PC-3 (cell line): ENCODE data around the gene DISC1. TPM values are rescaled to one million over a fixed set of nuclear protein-coding genes. Genes with fewer than 3 reads are reported as not detected.

Experiments
- ATAC-seq: fragments of 200-7000 bp; cut with Tn5 transposase; 2 replicates; pipeline ENCODE4 v1.9.1; 2020; ENCODE audit warnings: mild to moderate bottlenecking, moderate library complexity
- BruUV-seq: library from RNA; stranded (reverse); fragments of 400-500 nt; replicated peaks from 2 replicates; lab custom pipeline; 2021; lab: Mats Ljungman, UMichigan
- CTCF ChIA-PET: fragments of 300-600 bp; sonication (Branson Sonifier 250); formaldehyde crosslinking; loops from one replicate; lab custom pipeline; 2022; ENCODE audit warnings: antibody characterized with exemption; lab: Charles Lee
- POLR2A ChIA-PET: fragments of 300-600 bp; sonication (Branson Sonifier 250); formaldehyde crosslinking; loops from one replicate; lab custom pipeline; 2022; ENCODE audit warnings: antibody characterized with exemption; ENCODE audit not compliant: unreplicated experiment; lab: Charles Lee
- DNase-seq: peaks from one replicate; pipeline ENCODE4 v3.0.0-alpha.2; 2015
- H2AFZ ChIP-seq: fragments of 300-600 bp; sonication (generic); 2 replicates; pipeline ENCODE4 v1.6.0; 2016; ENCODE audit warnings: antibody characterized with exemption, low read length
- H3F3A ChIP-seq: fragments of 300-600 bp; sonication (generic); one replicate; pipeline ENCODE4 v1.6.0; 2017; ENCODE audit warnings: antibody characterized with exemption, low read length, control low read depth, mild to moderate bottlenecking; ENCODE audit not compliant: unreplicated experiment
- H3K27ac ChIP-seq: fragments of 300-600 bp; sonication (generic); 2 replicates; pipeline ENCODE4 v1.5.1; 2016; ENCODE audit warnings: mild to moderate bottlenecking, low read length
- H3K27me3 ChIP-seq: fragments of 300-600 bp; sonication (generic); 2 replicates; pipeline ENCODE4 v1.6.1; 2016; ENCODE audit warnings: low read length, mixed read lengths
- H3K36me3 ChIP-seq: fragments of 300-600 bp; sonication (generic); 2 replicates; pipeline ENCODE4 v1.6.1; 2016; ENCODE audit warnings: low read depth, mixed run types, low read length, mixed read lengths
- H3K4me1 ChIP-seq: fragments of 300-600 bp; sonication (generic); 2 replicates; pipeline ENCODE4 v1.5.1; 2016; ENCODE audit warnings: low read length; ENCODE audit not compliant: insufficient read depth
- H3K4me2 ChIP-seq: fragments of 300-600 bp; sonication (generic); 2 replicates; pipeline ENCODE4 v1.6.0; 2016; ENCODE audit warnings: low read length
- H3K4me3 ChIP-seq: fragments of 300-600 bp; sonication (generic); 2 replicates; pipeline ENCODE4 v1.5.1; 2016; ENCODE audit warnings: mild to moderate bottlenecking, low read length, mixed read lengths
- H3K79me2 ChIP-seq: fragments of 300-600 bp; sonication (generic); 2 replicates; pipeline ENCODE4 v1.6.1; 2017; ENCODE audit warnings: low read length, mixed read lengths
- H3K9ac ChIP-seq: fragments of 300-600 bp; sonication (generic); 2 replicates; pipeline ENCODE4 v1.6.0; 2016; ENCODE audit warnings: mild to moderate bottlenecking, low read length
- H3K9me2 ChIP-seq: fragments of 300-600 bp; sonication (generic); replicated peaks from 2 replicates; pipeline ENCODE4 v1.6.1; 2016; ENCODE audit warnings: mixed run types, low read length, mixed read lengths
- H3K9me3 ChIP-seq: fragments of 300-600 bp; sonication (generic); 2 replicates; pipeline ENCODE4 v1.6.1; 2016; ENCODE audit warnings: low read length, mixed read lengths
- H4K20me1 ChIP-seq: fragments of 300-600 bp; sonication (generic); 2 replicates; pipeline ENCODE4 v1.6.1; 2016; ENCODE audit warnings: low read length, mixed read lengths
- EZH2 ChIP-seq: fragments of 300-600 bp; sonication (generic); IDR thresholded peaks from one replicate; pipeline ENCODE4 v1.6.1; 2017; ENCODE audit warnings: antibody characterized with exemption, mild to moderate bottlenecking, low read length; ENCODE audit not compliant: unreplicated experiment
- EZH2phosphoT487 ChIP-seq: fragments of 300-600 bp; sonication (generic); IDR thresholded peaks from 2 replicates; pipeline ENCODE4 v1.6.1; 2018; ENCODE audit warnings: mild to moderate bottlenecking, antibody characterized with exemption, low read length, borderline replicate concordance
- intact Hi-C: fragments of 100-400 bp; cut with micrococcal nuclease; formaldehyde crosslinking; loops from 2 replicates; pipeline ENCODE4 v1.9.0; 2023
- total RNA-seq: library from RNA; depleted of rRNA; stranded (reverse); fragments of >200 nt; gene quantifications from 2 replicates; pipeline ENCODE4 v1.2.3, GENCODE V29; 2014
- TF ChIP-seq, protein P1 (sequence below): fragments of 300-600 bp; sonication (generic); conservative IDR thresholded peaks from 2 replicates; pipeline ENCODE4 v1.5.1; 2017; ENCODE audit warnings: antibody characterized with exemption, low read depth, mild to moderate bottlenecking, low read length

DISC1 gene
- total RNA-seq, 1 experiment from 2014 or later, result 3.4 TPM

DNA sequence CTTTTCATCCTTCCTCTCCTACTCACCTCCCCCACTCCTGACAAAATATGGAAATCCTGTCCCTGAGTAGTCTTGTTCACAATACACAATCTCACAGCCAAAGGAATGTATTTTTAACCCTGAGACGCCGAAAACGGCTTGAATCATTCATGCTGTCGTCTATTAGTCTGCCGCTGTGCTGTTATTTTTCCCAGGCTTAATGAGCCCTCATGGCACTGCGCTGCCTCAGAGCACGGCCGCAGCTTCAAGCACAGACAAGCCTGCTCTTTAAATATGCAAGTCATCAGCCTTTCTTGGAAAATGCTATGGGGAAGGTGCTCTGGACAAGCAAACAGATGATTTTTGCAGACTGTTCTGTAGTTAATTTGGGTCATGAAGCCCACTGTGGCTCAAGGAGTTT is 302.7 kb downstream of the DISC1 start:
- ChIA-PET CTCF (no interaction called here), POLR2A (no interaction called here)
- Histone ChIP-seq H3K79me2 (no peaks in the 10 kb centered on the region), H3K27ac (no peak overlapping the region), H2AFZ (no peak overlapping the region), H3K36me3 (no peaks in the 10 kb centered on the region), H3K9ac (no peak overlapping the region), H4K20me1 (no peaks in the 10 kb centered on the region), H3F3A (no peaks in the 10 kb centered on the region), H3K4me2 (no peak overlapping the region), H3K4me1 (peaks cover 12% of the 10 kb centered on the region), H3K9me2 (no peaks in the 10 kb centered on the region), H3K9me3 (0 out of 2 replicates have a peak, but pooled peaks cover 4% of the 10 kb centered on the region), H3K27me3 (no peaks in the 10 kb centered on the region), H3K4me3 (no peak overlapping the region)
- ATAC-seq (no peak), DNase-seq (no peak)
- TF ChIP-seq EZH2phosphoT487 (no peak), EZH2 (no peak)
- TF ChIP-seq, protein P1, sequence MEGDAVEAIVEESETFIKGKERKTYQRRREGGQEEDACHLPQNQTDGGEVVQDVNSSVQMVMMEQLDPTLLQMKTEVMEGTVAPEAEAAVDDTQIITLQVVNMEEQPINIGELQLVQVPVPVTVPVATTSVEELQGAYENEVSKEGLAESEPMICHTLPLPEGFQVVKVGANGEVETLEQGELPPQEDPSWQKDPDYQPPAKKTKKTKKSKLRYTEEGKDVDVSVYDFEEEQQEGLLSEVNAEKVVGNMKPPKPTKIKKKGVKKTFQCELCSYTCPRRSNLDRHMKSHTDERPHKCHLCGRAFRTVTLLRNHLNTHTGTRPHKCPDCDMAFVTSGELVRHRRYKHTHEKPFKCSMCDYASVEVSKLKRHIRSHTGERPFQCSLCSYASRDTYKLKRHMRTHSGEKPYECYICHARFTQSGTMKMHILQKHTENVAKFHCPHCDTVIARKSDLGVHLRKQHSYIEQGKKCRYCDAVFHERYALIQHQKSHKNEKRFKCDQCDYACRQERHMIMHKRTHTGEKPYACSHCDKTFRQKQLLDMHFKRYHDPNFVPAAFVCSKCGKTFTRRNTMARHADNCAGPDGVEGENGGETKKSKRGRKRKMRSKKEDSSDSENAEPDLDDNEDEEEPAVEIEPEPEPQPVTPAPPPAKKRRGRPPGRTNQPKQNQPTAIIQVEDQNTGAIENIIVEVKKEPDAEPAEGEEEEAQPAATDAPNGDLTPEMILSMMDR, result no peak
- intact Hi-C loops, result no loop called here
- no TSS peak for BruUV-seq

DNA sequence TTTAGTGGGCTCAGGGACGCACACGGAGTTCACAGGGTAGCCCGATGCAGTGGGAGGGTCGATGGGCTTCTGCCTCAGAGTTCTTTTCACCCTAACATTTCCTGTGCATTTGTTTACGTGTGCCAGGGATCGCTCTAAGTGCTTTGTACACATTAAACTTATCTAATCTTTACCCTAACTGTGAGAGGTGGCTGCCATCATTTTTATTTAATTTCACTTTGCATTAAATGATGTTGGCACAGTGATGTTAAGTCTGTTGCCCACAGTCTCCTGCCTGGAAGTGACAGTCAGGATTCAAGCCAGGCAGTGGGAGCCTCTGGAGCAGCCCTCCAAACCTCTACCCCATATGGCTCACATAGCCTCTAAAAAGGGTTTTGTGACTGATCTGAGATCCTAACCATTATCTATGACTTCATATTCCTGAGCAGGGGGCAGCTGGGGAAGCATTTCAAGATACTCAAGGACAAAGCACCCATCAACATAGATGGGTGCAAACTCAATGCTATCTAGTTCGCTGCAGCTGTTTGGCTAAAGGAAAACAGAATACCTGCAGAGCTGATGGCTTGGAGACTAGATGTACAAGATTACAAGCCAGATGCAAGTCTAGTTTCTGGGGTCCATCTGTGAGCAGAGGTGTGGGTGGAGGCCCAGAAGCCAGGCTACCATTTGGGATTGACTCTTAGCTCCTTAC is 303.8 kb downstream of the DISC1 start:
- POLR2A ChIA-PET, result no interaction called here

More for the DNA sequence above, 303.8 kb downstream of the DISC1 start:
- DNase-seq (no peak), ATAC-seq (no peak)
- no TSS peak for BruUV-seq
- no peaks in the 10 kb centered on the region for H3K79me2 ChIP-seq
- H3K9me2 ChIP-seq, result no peaks in the 10 kb centered on the region
- 0 out of 2 replicates have a peak, but pooled peaks cover 4% of the 10 kb centered on the region for H3K9me3 ChIP-seq
- H3K27ac ChIP-seq, result peak overlapping the region; percentile 71
- TF ChIP-seq, protein P1, result no peak
- TF ChIP-seq EZH2phosphoT487, result no peak
- no peak for TF ChIP-seq EZH2
- intact Hi-C loops, result no loop called here
- no peaks in the 10 kb centered on the region for H3K27me3 ChIP-seq
- peak overlapping the region; percentile 25 for H3K4me2 ChIP-seq
- CTCF ChIA-PET, result no interaction called here
- H3K9ac ChIP-seq, result no peak overlapping the region; the same call in 1 of the 2 replicates
- no peaks in the 10 kb centered on the region for H3K36me3 ChIP-seq
- peaks cover 18% of the 10 kb centered on the region for H3K4me1 ChIP-seq
- H3K4me3 ChIP-seq, result no peak overlapping the region
- no peaks in the 10 kb centered on the region for H3F3A ChIP-seq
- no peaks in the 10 kb centered on the region for H4K20me1 ChIP-seq
- H2AFZ ChIP-seq, result no peak overlapping the region
